Limb (tissue), 2 donors: ENCODE results near the gene HOXD12.

Experiments used
- DNase-seq, 2 donors: peaks; one replicate each; pipeline ENCODE4 v3.0.0-alpha.2; 2016; ENCODE audit errors: extremely low spot score in 2 of 2

HOXD12 gene

DNA sequence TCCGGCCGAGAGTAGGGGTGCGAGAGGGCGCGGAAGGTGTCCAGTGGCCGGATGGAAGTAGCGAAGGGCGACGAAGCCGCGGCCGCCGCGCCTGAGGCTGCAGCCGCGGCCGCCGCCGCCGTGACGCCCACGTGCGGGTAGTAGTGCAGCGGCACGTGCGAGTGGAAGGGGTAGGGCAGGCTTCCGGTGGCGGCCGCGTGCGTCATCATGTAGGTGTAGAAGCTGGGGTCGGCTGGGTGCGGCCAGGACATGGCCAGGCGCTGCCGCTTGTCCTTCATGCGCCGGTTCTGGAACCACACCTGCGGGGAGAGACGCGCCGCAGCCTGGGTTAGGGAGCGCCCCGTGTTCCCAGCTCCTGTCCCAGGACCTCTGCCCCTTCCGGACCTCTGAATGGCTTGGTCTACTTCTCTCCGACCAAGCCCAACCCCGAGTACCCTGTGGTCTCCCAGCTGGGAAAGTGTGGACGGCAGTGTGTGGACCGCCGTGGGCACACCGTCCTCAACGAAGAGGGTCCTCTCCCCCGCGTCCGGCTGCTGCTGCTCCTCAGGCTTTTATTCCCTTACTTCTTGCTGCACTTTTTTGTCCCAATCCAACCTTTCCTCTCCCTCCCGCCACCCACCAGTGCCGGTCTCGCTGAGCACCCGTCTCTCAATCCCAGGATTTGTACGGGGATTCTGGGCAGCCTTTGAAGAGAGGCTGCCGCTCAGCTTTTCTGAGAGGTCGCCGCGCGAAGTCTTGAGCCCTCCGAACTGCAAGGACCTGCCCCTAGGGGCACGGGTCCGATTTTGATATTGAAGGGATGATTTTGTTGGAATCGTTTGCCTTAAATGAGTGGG, 18.8 kb upstream of the HOXD12 start:
- peak in 1 of 2 donors; percentile 72 for DNase-seq

DNA sequence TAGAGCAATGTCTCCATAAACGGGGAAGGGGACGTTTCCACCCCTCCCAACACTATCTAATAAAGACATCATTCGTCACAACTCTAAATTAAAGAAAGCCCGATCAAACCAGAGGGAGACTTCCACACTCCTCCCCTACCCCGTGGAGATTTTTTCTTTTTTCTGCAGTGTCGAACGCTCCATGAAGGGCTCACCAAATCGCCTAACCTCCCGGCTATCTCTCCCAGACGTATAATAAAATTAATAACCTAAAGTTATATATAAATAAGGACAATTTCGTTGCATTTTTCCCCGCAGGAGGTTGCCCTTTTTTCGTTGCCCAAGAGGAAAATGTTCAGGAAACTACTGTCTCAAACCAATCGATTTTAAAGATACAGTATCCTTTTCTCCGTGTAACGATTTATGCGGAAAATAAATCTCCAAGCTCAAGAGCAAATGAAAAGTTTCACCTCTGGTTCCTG, 18.2 kb upstream of the HOXD12 start:
- no peak for DNase-seq

DNA sequence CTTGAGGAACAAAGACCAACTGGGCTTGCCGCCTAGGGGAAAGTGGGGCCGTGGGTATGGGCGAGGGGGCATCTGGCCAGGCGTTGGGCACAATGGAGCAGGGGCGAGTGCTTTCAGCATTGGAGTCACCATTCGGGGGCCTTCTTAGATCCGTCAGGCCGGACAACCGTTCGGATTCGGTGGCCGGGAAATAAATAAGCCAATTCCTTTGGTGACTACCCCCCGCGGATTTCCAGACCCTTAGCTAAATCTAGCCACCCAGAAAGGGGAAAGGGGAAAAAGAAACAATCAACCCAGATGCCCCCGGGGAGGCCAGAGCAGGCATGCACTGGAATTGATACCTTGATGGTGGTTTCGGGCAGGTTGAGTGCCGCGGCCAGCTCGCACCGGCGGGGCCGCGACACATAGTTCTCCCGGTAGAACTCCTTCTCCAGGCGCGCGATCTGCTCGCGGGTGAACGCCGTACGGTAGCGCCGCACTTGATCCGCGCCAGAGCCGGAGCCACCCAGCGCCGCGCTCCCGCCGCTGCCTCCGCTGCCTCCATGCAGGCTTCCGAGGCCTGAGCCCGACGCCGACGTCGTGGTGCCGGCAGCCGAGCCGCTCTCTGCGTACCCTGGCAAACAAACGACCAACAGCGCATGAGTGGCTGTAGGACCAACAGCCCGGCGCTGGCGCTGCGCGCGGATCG, 17.6 kb upstream of the HOXD12 start:
- peak in 1 of 2 donors; percentile 73 for DNase-seq

DNA sequence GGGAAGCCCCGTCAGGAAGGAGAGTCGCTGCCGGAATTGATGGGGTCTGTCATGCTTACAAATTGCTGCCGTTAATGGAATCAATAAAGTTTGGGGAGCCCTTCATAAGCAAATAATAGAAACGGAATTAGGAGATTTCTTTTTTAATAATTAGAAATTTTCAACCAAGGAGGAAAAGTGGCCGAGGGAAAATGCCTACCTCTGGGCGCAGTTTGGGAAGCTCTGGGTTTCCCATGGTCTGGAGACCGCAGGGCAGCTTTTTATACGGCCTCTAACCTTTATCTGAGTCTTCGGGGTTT, 17.1 kb upstream of the HOXD12 start:
- DNase-seq = no peak

DNA sequence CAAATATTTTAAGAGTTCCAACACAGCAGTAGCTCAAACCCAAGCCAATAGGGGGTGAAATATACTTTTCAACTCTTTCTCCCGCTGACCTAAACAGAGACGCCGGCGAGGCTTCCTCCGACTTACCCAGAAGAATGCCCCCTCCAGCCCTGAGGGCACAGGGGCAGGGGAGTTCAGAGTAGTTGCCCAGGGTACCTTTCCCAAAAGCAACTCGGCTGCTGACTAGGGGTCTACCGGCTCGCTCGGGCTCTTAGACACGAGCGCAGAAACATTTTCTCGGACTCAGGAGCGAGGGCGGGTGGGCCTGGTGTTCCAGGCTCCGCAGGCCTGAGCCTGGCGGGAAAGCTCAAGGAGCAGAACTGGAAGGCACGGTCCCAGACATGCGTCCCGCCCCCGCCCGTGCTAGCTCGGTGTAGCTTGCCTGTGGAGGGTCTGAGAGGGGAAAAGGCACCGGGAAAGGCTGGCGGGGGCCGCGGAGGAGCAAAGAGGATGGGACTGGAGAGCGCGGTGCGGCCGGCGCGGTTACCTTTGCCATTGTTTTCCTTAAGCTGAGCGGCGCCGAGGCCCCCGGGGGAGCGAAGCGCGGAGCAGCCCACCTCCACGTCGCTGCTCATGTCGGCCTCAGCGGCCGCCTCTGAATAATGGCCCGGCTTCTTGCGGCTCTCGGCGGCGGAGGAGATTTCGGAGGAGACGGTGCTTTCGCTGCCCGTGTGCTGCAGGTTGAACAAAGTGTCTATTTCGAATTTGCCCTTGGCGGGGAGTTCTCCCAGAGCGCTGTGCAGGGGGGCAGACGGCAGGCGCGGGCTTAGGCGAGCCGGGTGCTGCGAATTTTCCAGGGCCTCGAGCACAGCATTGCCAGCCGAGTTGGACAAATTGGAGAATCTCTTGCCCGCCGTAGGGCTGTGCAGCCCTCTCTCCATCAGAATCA, 16.5 kb upstream of the HOXD12 start:
- DNase-seq = peak in 1 of 2 donors; percentile 64

DNA sequence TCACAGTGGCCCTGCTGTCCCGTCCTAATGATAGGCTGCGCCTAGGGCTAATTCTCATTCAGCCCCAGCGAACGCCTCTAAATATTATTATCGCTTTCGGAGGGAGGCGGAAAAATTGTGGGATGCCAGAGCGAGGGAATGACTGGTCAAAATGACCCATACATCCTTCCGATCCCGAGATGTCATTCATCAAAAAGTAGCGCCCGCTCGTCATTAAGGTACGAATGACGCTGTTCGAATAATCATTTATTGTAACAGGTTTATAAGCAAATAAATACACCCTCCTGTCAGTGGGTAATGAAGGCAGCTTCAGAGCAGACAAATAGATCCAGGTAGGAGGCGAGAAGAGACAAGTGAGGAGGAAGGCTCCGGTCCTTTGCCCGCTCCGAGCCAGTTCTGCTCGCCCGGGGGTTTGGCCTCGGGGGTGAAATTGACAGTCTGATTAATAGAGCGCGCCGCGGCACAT, 15.8 kb upstream of the HOXD12 start, which contains the start of gene EVX2:
Gene EVX2 (minus strand): TSS at position 167 of the 466 bp plus-strand sequence. CDS start 186 bp downstream, outside the sequence.
- DNase-seq = peak in 1 of 2 donors; percentile 56

DNA sequence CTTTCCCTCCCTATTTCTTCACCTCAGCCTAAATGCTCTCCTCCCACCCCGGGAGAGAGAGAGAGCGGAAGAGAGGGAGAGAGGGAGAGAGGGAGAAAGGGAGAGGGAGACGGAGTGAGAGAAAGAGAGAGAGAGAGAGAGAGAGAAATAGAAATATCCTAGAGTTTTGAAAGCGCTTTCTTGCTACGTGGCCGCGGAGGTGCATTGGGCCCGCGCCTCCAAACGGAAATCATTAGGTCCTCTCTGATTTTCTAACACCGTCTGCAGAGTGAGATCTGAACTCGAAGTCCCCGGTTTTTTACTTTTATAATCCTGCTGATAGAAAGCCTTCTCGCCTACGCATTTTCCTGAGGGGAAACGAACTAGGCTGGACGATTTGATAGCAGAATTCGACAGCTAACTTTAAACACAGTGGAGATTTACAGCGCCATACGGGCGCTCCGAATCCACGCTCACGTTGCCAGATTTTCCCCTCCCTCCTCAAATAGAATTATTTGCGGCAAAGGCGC, 14.9 kb upstream of the HOXD12 start:
- peak in 1 of 2 donors; percentile 51 for DNase-seq

DNA sequence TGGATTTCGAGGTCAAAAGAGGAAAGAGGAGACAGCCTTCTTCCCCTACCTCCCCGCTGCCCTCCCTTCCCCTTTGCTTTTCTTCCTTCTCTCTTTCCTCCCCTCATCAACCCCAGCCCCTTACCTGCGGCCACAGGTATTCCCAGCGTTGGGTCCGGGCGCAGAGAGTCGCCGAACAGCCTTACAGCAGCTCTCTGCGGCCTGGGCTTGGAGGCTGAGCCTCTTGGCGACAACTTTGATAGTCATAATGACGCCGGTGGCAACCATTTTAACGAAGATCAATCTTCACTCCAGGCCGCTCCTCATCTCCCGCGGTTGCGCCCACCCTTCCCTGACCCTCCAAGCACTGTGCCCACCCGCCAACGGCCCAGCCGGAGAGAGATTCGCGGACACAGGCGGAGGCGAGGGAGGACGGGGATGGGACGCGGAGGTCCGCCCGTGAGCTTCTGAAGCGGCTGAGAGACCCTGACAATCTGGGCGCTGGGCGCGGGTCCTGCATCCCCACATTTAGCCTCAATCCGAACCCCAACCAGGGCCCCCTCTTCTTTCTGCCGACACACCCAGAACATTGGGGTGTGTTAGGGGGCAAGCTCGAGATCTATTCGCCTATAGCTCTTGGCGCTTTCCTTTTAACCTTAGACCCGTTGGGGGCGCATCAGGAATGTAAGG, 14.3 kb upstream of the HOXD12 start:
- peak in 1 of 2 donors; percentile 53 for DNase-seq

DNA sequence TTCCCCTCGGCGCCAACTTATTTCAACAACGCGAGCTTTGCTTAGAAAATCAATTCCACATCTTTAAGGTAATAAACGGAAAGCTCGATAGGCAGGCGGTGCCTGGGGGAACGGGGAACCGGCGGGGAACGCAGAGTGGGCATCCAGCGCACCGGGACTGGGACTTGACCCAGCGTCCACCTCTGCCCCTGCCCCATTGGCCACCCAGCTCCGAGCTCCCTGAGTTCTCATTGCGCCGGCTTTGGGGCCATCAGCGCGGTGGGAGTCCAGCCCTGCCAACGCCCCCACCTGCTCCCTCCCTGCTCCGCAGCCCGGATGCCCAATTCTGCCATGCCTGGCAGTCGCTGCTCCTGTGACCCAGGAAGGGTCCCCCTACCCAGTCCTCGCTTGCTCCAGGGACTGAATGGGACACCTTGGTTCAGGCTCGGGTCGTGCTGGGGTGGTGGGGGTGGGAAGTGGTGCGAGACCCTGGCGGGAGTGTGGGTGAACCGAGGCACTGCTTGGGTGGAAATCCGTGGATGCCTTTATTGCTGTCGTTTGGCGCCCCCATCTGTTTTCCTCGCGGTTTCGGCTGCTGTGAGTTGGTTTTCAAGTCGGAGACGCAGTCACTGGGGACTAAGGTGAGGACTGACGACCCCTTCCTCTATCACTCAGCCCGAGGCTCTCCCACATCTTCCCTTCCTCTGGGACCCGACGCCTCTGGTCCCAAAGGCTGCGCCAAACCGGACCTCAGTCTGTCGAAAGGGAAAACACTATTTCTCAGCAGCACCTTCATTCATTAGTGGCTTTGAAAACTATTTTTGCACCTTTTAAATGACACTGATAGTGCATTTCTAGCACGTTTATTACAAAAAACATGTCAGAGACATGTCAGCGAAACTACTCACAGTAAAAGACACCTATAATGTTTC, 13.5 kb upstream of the HOXD12 start:
- peak in 1 of 2 donors; percentile 84 for DNase-seq

DNA sequence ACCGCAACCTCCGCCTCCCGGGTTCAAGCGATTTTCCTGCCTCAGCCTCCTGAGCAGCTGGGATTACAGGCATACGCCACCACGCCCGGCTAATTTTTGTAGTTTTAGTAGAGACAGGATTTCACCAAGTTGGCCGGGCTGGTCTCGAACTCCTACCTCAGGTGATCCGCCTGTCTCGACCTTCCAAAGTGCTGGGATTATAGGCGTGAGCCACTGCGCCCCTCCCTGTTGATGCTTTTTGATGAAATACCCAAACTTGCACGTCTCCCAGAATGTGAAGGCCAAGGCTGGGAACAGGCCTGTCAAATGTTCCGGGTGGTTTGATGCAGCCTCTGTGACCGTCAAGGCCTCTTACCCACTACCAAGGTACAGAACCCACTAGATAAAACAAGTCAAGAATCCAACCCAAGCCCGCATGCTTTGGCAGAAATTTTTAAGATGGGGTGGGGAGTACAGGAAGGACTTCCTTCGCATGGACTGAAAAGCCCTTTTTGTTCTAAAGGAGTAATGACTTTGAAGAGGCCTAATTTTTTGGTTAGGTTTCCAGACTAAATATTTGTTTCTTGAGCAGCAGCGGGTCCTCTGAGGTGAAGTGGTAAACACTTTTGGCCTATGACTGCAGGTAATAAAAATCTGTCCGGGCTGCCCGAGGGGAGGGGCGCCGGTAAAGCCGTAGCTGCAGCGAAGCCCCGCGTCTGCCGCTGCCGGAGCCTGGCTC, 12.1 kb upstream of the HOXD12 start:
- peak in 1 of 2 donors; percentile 30 for DNase-seq

DNA sequence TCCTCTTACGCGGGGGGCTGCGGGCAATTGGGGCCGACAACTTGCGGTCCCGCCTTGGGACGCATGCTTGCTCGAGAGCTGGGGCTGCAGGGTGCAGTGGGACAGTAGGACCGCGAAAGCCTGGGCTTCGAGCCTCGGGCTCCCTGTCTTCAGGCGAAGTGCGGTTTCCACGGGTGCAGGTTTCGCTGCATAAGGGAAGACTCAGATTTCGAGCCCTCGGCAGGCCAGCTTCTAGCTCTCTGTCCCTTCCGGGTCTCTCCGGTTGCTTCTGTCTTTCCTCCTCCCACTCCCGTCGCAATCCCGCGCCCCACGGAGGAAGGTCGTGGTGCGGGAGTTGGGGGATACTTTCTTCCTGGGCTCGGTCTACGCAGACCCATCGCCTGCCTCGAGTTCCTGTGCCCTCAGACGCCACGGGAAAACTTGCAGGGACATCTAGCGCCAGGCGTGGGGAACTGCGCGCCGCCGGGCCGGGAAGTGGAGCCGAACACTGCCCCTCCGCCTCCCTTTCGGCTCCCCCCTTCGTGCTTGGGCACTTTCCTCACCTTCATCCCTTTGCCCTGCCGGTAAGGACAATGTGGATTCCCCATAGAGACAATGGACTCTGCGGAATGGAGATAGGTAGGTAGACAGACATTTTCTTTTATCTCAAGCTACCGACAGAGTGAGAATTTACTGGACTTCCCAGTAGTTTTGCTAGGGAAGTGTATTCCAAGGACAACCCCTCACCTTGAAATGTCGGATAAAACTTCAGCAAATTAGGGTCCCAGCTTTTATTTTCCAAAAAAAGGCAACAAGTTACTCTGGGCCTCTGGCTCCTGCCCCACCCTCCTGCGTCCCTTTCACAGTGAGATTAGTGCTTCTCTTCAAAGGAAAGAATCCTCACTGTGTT, 11.3 kb upstream of the HOXD12 start:
- DNase-seq = peak; percentile 65 to 87

DNA sequence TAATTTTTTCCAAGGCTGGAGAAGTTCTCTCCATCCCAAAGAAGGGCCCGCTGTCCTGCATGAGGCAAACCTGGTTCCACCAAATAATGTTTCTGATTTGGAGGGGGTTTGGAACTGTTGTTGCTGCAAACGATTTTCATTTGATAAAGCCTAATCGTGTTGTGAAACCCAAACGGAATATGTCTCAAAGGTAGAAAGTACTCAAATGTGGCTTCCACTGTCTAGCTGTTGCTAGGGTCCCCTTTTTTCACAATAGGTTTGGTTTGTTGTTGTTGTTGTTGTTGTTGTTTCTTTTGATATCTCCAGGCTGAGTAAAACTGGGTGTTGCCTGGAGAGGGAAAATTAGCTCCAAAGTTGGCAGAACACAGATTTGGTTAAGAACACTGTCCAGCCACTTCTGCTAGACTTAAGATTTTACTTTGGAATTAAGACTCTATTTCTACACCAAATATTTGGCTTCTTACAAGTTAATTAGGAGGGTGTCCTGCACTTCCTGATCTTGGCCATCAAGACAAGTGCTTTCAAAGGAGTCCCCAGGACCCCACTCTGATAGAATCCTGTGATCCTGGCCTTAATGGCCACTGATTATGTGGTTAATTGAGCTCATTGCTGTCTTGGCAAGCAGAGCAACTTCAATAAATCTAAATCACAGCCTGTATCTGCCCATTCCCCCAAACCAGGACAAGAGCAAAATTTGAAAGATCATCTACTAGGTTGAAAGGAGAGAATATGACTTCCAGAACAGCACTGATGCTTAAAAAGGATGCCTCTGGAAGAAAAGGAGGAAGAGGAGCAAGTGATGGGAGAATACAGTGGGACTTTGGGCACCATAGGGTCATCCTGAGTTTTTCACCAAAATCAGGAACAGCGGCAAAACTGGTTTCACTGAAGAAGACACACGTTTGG, 10.4 kb upstream of the HOXD12 start:
- peak in 1 of 2 donors; percentile 25 for DNase-seq

DNA sequence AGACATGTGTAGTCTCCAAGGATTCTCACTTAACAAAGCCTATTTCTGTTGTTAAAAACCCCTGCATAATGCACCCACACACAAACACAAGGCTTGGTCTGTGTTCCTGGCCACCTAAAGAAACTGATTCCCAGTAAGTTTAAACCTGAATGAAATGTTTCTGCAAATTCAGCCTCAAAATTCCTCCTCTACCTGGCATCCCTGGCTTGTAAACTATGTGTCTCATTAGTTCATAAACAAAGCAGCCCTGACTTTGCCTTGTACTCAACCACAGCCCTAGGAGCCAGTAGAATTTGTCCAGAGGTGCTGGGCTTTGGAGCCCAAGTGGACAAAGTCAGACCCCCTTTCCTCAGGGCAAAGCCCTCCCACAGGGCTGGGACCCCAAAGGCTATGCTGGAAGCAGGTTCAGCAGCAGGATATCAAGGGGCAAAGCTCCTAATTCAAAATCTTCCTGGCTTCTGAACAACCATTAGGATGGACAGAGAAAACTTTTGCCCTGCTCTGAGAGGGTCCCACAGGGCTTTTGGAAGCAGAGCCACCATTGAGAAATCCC, 9.7 kb upstream of the HOXD12 start:
- DNase-seq = peak in 1 of 2 donors; percentile 33

DNA sequence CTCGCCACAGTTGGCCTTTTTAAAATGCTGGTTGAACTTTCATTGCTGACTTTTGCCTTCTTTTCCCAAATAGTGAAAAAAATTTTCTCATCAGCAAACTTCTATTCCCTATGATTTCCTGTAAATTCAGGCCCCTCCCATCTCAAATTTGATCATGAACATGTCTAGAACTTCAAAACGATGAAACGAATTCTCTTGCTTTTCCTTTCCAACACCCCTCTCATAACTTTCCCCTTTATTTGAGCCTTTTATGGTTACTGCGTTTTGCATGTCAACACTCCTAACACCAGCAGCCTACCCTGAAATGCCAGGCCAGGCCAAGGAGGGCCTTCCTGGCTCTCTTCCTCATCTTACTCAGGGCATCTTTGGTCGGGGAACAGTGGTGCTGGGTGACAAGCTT, 8.7 kb upstream of the HOXD12 start:
- no peak for DNase-seq

DNA sequence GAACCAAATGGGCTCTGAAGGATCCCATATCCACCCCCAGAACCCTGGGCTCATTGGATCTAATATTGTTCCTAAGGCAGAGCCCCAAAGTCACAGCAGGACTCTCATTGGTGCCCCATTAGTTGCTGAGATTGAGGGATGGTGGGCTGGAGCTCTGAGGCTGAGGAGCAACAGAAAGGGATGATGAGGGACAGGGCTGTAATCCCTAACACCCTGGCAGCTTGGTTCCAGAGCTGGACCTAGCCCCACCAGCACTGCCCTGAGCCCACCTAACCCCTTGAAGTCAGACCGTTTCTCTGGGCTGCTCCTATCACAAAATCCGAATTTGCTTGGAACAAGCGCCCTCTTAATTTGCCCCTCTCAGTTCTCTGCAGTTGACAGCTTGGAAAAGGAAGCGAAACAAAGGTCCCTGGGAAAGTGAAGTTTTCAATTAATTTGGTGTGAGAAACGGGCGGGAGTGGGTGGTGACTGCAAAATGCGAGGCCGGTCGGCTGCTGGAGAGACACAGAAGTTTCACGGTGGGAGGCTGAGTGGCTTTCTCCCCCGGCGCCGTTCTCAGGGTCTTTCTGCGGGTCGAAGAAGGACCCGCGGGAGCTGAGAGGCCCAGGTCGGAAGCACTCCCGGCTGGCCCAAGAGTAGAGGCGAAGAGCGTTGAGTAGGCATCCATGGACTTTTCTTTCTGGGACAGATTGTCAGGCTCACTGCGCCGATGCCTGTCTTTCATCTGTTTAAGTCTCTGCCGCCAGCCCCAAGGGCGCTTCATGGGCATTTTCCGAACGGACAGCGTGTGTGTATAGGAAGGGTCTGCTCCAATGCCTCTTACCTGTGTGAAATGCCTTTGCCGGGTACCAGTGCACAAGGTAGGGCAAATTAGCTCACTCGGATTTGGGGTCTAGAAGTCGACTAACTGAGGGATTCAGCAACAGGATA, 8.0 kb upstream of the HOXD12 start:
- no peak for DNase-seq
